GM19043 (cell line): Measurements from ENCODE around the gene MTUS2.

Experiments
- ATAC-seq: cut with Tn5 transposase; IDR thresholded peaks from one replicate; pipeline ENCODE4 v1.9.1; 2021; ENCODE audit warnings: low read depth; ENCODE audit not compliant: unreplicated experiment

Gene MTUS2

GRCh38 chr13:29513002-29513980 is 693.2 kb downstream of the MTUS2 start:
- ATAC-seq: no peak

- no peak for ATAC-seq
Observed at GRCh38 chr13:29513981-29514719, 694.0 kb downstream of the MTUS2 start.

GRCh38 chr13:29514720-29515310 is 694.7 kb downstream of the MTUS2 start:
- ATAC-seq: no peak

- ATAC-seq: no peak
Observed at GRCh38 chr13:29515372-29515771, 695.2 kb downstream of the MTUS2 start.

- no peak for ATAC-seq
Observed at GRCh38 chr13:29516012-29516411, 695.9 kb downstream of the MTUS2 start.

GRCh38 chr13:29516880-29517279 is 696.7 kb downstream of the MTUS2 start:
- ATAC-seq: no peak

GRCh38 chr13:29519921-29520320 is 699.8 kb downstream of the MTUS2 start:
- no peak for ATAC-seq

- no peak for ATAC-seq
Observed at GRCh38 chr13:29520671-29521070, 700.5 kb downstream of the MTUS2 start.

- no peak for ATAC-seq
Observed at GRCh38 chr13:29521336-29521735, 701.2 kb downstream of the MTUS2 start.

GRCh38 chr13:29522044-29522685 is 702.0 kb downstream of the MTUS2 start:
- ATAC-seq: no peak

GRCh38 chr13:29523199-29523961 is 703.2 kb downstream of the MTUS2 start:
- ATAC-seq: no peak

- ATAC-seq: no peak
Observed at GRCh38 chr13:29524176-29524575, 704.0 kb downstream of the MTUS2 start.

- no peak for ATAC-seq
Observed at GRCh38 chr13:29524641-29525040, 704.5 kb downstream of the MTUS2 start.

- no peak for ATAC-seq
Observed at GRCh38 chr13:29525757-29526156, 705.6 kb downstream of the MTUS2 start.

- ATAC-seq: no peak
Observed at GRCh38 chr13:29526741-29527140, 706.6 kb downstream of the MTUS2 start.

GRCh38 chr13:29527511-29527910 is 707.4 kb downstream of the MTUS2 start:
- ATAC-seq: no peak

- no peak for ATAC-seq
Observed at GRCh38 chr13:29527916-29528315, 707.8 kb downstream of the MTUS2 start.

- ATAC-seq: no peak
Observed at GRCh38 chr13:29529754-29530153, 709.6 kb downstream of the MTUS2 start.

GRCh38 chr13:29530901-29531300 is 710.8 kb downstream of the MTUS2 start:
- no peak for ATAC-seq

GRCh38 chr13:29532116-29532515 is 712.0 kb downstream of the MTUS2 start:
- no peak for ATAC-seq
